Motor neuron (in vitro differentiated cells): Measurements from ENCODE around the gene XIRP1. TPM values are rescaled to one million over a fixed set of nuclear protein-coding genes. Genes with fewer than 3 reads are reported as not detected.
A peak's percentile ranks its signal among the peaks of the same experiment; 100 is the strongest.
"Not testable (repeated sequence)": the region's sequence is repeated elsewhere in the genome, so short reads cannot be mapped to it uniquely, and the experiment has no call there.

ENCODE experiments used
- ATAC-seq, 8 experiments: fragments of 200-7000 bp; cut with Tn5 transposase; replicated peaks in 6 of 8; 2 replicates each; pipeline ENCODE4 v1.8.0; 2021; ENCODE audit warnings: mild to moderate bottlenecking in 8 of 8, moderate library complexity in 8 of 8
- H3K27ac ChIP-seq, 2 donors: fragments of 250-450 bp; sonication (Bioruptor Pico); 2 replicates each; pipeline ENCODE4 v1.9.0; 2021; ENCODE audit warnings: antibody characterized with exemption in 2 of 2, mild to moderate bottlenecking in 2 of 2, moderate library complexity in 1 of 2
- H3K4me1 ChIP-seq, 2 donors: fragments of 250-450 bp; sonication (Bioruptor Pico); replicated peaks in 1 of 2; 2 replicates each; pipeline ENCODE4 v1.6.1; 2021; ENCODE audit warnings: antibody characterized with exemption in 2 of 2, mild to moderate bottlenecking in 2 of 2, moderate library complexity in 1 of 2
- H3K4me3 ChIP-seq, 5 donors: fragments of 250-450 bp; sonication (Bioruptor Pico); 2 replicates each; pipeline ENCODE4 v1.9.0; 2021; ENCODE audit warnings: antibody characterized with exemption in 5 of 5, mild to moderate bottlenecking in 5 of 5, moderate library complexity in 4 of 5
- WGBS, 10 experiments: fragments of 450-650 bp; shearing (Covaris generic); methylation state at CpG; one replicate each; pipeline ENCODE4 v1.0.0; 2022; 5-methylcytosine and 5-hydroxymethylcytosine counted together
- in situ Hi-C, 9 experiments: fragments of 400-800 bp; cut with MboI; loops; one replicate each; pipeline ENCODE4 v1.15.0; 2021; ENCODE audit warnings: low sequenced_read_pairs in 9 of 9, low pct_unique_long_range_greater_than_20kb in 2 of 9; ENCODE audit not compliant: unreplicated experiment in 9 of 9
- total RNA-seq, 8 experiments: library from RNA; unstranded; fragments of 300-600 nt; gene quantifications; 2 replicates each; pipeline versions ENCODE4 v1.2.3 to v1.2.4, GENCODE V29; 2022

The XIRP1 gene, protein sequence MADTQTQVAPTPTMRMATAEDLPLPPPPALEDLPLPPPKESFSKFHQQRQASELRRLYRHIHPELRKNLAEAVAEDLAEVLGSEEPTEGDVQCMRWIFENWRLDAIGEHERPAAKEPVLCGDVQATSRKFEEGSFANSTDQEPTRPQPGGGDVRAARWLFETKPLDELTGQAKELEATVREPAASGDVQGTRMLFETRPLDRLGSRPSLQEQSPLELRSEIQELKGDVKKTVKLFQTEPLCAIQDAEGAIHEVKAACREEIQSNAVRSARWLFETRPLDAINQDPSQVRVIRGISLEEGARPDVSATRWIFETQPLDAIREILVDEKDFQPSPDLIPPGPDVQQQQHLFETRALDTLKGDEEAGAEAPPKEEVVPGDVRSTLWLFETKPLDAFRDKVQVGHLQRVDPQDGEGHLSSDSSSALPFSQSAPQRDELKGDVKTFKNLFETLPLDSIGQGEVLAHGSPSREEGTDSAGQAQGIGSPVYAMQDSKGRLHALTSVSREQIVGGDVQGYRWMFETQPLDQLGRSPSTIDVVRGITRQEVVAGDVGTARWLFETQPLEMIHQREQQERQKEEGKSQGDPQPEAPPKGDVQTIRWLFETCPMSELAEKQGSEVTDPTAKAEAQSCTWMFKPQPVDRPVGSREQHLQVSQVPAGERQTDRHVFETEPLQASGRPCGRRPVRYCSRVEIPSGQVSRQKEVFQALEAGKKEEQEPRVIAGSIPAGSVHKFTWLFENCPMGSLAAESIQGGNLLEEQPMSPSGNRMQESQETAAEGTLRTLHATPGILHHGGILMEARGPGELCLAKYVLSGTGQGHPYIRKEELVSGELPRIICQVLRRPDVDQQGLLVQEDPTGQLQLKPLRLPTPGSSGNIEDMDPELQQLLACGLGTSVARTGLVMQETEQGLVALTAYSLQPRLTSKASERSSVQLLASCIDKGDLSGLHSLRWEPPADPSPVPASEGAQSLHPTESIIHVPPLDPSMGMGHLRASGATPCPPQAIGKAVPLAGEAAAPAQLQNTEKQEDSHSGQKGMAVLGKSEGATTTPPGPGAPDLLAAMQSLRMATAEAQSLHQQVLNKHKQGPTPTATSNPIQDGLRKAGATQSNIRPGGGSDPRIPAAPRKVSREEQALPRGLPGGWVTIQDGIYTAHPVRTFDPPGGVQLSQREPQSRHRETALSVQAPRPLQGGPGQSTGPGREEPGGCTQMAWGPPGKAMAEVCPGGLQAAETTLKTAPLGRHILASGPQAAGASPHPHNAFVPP (N-terminal part only)
- under 1 TPM; 0.05 to 0.66 (median 0.15) TPM for total RNA-seq

- Histone ChIP-seq H3K27ac (no peak within 1 kb of the TSS), H3K4me3 (no peak within 1 kb of the TSS), H3K4me1 (no peaks in the 10 kb centered on the region)
- in situ Hi-C loops: loop anchor here in 2 of 9 experiments (10.0 kb wide), 2 partner anchors 82 to 92 kb away; partner anchors contain the start of gene CX3CR1 (in 1 of the 2)
- ATAC-seq: no peak
- WGBS, 10 experiments: 100% methylated on average over 1 to 3 of the region's 9 CpGs; no CpG with 5 or more reads in 8 of the 10 experiments
These were observed at the start of gene XIRP1 for GRCh38 chr3:39192490-39193092. TSS of gene XIRP1 (minus strand) at chr3:39192595. CDS start at chr3:39189445, 3,150 bp downstream.

- in situ Hi-C loops: no loop called here
- Histone ChIP-seq H3K4me1 (no peaks in the 10 kb centered on the region), H3K4me3 (no peak overlapping the region), H3K27ac (no peak overlapping the region)
- no peak for ATAC-seq
These were observed 49.2 kb upstream of the XIRP1 start for GRCh38 chr3:39241561-39241960.

DNA sequence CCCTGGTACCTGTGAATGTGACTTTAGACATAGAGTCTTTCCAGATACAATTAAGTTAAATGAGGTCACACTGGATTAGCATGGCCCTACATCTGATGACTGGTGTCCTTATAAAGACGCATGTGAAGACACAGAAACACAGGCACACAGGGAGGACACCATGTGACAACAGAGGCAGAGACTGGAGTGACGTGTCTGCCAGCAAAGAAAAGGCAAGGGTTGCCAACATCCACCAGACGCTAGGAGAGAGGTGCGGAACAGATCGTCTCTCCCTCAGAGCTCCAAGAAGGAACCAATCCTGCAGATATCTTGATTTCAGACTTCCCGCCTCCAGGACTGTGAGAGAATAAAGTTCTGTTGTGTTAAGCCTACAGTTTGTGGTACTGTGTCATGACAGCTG, 44.6 kb upstream of the XIRP1 start:
- 0 to 77% (median 55%) methylated on average over 1 to 6 of the region's 6 CpGs; no CpG with 5 or more reads in 4 of the 10 experiments for WGBS, 10 experiments
- in situ Hi-C loops: no loop called here
- no peak for ATAC-seq

DNA sequence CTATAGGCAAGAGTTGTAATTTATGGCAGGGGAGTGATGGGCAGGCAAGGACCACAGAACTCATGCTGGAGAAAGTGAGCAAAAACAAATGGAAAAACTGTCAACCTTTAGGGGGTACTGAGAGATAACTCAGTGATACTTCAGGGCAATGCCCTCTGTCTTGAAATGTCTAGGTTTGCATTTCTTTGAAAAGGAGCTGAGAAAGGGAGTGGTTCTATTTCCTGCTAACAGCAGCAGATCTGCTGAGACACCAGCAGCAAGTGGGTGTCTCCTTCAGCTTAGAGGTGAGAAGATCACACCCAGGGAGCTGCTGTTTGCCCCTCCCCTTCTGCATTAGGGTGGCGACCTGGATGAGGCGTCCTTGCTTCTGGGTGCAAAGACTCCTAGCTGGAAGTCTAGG, 42.3 kb upstream of the XIRP1 start:
- H3K27ac ChIP-seq: no peak overlapping the region
- in situ Hi-C loops: no loop called here
- peak in 2 of 8 experiments; percentile 96 to 97 for ATAC-seq
- 0 to 67% (median 38%) methylated on average over 1 to 2 of the region's 2 CpGs; no CpG with 5 or more reads in 4 of the 10 experiments for WGBS, 10 experiments
- H3K4me1 ChIP-seq: no peaks in the 10 kb centered on the region
- H3K4me3 ChIP-seq: no peak overlapping the region

More for the DNA sequence above, 44.6 kb upstream of the XIRP1 start:
- Histone ChIP-seq H3K27ac (no peak overlapping the region), H3K4me1 (no peaks in the 10 kb centered on the region), H3K4me3 (no peak overlapping the region)

- WGBS, 10 experiments: 0 to 60% (median 37%) methylated on average over 1 to 3 of the region's 3 CpGs; no CpG with 5 or more reads in 2 of the 10 experiments
- in situ Hi-C loops: no loop called here
- no peak for ATAC-seq
- no peak overlapping the region for H3K27ac ChIP-seq
- H3K4me1 ChIP-seq: no peaks in the 10 kb centered on the region
- no peak overlapping the region for H3K4me3 ChIP-seq
These were observed 40.5 kb upstream of the XIRP1 start for GRCh38 chr3:39232859-39233258.

- no peak for ATAC-seq
- no peak overlapping the region for H3K4me3 ChIP-seq
- in situ Hi-C loops: no loop called here
- no peaks in the 10 kb centered on the region for H3K4me1 ChIP-seq
- WGBS, 10 experiments: 6 to 83% (median 66%) methylated on average over 1 of the region's 1 CpG
- H3K27ac ChIP-seq: no peak overlapping the region
These were observed 38.1 kb upstream of the XIRP1 start for GRCh38 chr3:39230453-39230852.

- Histone ChIP-seq H3K4me3 (no peak overlapping the region), H3K27ac (no peak overlapping the region), H3K4me1 (no peaks in the 10 kb centered on the region)
- in situ Hi-C loops: no loop called here
- ATAC-seq: no peak
- 20 to 100% (median 80%) methylated on average over 1 to 3 of the region's 4 CpGs; no CpG with 5 or more reads in 1 of the 10 experiments for WGBS, 10 experiments
These were observed 36.1 kb upstream of the XIRP1 start for GRCh38 chr3:39228496-39228895.

DNA sequence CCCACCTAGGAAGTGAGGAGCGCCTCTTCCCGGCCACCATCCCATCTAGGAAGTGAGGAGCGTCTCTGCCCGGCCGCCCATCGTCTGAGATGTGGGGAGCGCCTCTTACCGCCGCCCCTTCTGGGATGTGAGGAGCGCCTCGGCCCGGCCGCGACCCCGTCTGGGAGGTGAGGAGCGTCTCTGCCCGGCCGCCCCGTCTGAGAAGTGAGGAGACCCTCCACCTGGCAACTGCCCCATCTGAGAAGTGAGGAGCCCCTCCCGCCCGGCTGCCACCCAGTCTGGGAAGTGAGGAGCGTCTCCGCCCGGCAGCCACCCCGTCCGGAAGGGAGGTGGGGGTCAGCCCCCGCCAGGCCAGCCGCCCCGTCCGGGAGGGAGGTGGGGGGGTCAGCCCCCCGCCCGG, 35.2 kb upstream of the XIRP1 start:
- H3K4me1 ChIP-seq, ATAC-seq, H3K27ac ChIP-seq, H3K4me3 ChIP-seq, in situ Hi-C loops: not testable (repeated sequence)
- no CpG with 5 or more reads among the region's 32 CpGs for whole genome bisulfite sequencing, 10 experiments

DNA sequence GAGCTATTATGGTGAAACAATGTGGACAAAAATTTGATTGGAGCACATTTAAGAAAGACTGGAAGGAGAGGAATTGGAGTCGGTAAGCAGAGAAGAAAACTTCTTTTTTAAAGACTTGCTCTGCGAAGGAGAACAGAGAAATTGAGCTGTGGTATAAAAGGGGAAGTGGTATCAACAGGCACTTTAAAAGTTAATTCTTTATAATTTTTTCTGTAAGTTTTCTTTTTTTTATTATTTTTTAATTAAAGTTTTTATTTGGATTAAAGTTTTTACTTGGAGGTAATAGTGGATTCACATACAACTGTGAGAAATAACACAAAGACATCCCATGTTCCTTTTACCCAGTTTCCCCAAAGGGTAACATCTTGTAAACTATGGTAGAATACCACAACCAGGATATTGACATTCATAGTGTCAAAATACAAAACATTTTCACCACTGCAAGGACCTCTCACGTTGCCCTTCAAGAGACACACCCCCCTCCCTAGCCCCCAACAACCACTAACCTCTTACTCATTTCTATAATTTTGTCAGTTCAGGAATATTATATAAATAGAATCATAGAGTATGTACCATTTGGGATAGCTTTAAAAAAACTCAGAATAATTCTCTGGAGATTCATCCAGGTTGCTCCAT, 33.8 kb upstream of the XIRP1 start:
- in situ Hi-C loops: no loop called here
- Histone ChIP-seq H3K4me1 (no peaks in the 10 kb centered on the region), H3K27ac (no peak overlapping the region), H3K4me3 (no peak overlapping the region)
- 10 to 89% (median 59%) methylated on average over 2 to 3 of the region's 3 CpGs for WGBS, 10 experiments
- no peak for ATAC-seq

DNA sequence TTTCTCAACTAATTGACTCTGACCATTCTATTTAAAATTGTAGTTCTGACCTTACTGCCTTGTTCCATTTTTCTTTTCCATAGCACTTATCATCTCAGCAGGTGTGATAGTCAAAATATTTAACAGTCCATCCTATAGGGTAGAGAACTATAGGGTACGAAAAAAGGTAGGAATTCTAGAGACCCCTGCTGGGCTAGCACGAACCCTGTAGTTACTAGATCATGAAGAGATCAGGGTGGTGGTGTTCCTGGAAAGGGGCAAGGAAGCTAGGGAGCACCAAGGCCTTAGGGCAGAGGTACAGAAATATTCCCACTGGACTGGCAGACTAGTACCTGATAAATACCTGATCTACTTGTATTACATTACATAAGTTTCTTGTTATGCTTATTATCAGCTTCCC, 31.9 kb upstream of the XIRP1 start:
- no peaks in the 10 kb centered on the region for H3K4me1 ChIP-seq
- no peak overlapping the region for H3K27ac ChIP-seq
- no peak overlapping the region for H3K4me3 ChIP-seq
- in situ Hi-C loops: no loop called here
- ATAC-seq: no peak
- 17 to 75% (median 40%) methylated on average over 1 to 2 of the region's 2 CpGs; no CpG with 5 or more reads in 1 of the 10 experiments for WGBS, 10 experiments

GRCh38 chr3:39222939-39223338, 30.5 kb upstream of the XIRP1 start:
- Histone ChIP-seq H3K4me1 (no peaks in the 10 kb centered on the region), H3K4me3 (no peak overlapping the region), H3K27ac (no peak overlapping the region)
- in situ Hi-C loops: no loop called here
- WGBS, 10 experiments: 25 to 100% (median 75%) methylated on average over 1 to 2 of the region's 2 CpGs; no CpG with 5 or more reads in 4 of the 10 experiments
- ATAC-seq: no peak

GRCh38 chr3:39222462-39222861, 30.1 kb upstream of the XIRP1 start:
- 40 to 100% (median 51%) methylated on average over 1 of the region's 1 CpG; no CpG with 5 or more reads in 4 of the 10 experiments for WGBS, 10 experiments
- in situ Hi-C loops: no loop called here
- Histone ChIP-seq H3K4me3 (no peak overlapping the region), H3K4me1 (no peaks in the 10 kb centered on the region), H3K27ac (no peak overlapping the region)
- ATAC-seq: no peak
